GM18498 (cell line): ENCODE results near the gene AKNA.

ENCODE experiments used
- ATAC-seq: cut with Tn5 transposase; IDR thresholded peaks from one replicate; pipeline ENCODE4 v1.9.1; 2021; ENCODE audit warnings: mild to moderate bottlenecking, moderate library complexity; ENCODE audit not compliant: unreplicated experiment

Gene AKNA

GRCh38 chr9:114310471-114311450 lies 77.0 kb downstream of the AKNA start:
- no peak for ATAC-seq

GRCh38 chr9:114309096-114309495 lies 78.7 kb downstream of the AKNA start:
- no peak for ATAC-seq

GRCh38 chr9:114308361-114308950 lies 79.3 kb downstream of the AKNA start:
- ATAC-seq: no peak

GRCh38 chr9:114307899-114308267 lies 79.9 kb downstream of the AKNA start:
- no peak for ATAC-seq

GRCh38 chr9:114304416-114305188 lies 83.2 kb downstream of the AKNA start:
- no peak for ATAC-seq

GRCh38 chr9:114303977-114304376 lies 83.8 kb downstream of the AKNA start:
- ATAC-seq: no peak

GRCh38 chr9:114303571-114303970 lies 84.2 kb downstream of the AKNA start:
- no peak for ATAC-seq

GRCh38 chr9:114302727-114303126 lies 85.1 kb downstream of the AKNA start:
- ATAC-seq: no peak

GRCh38 chr9:114301798-114302565 lies 85.8 kb downstream of the AKNA start:
- no peak for ATAC-seq

- no peak for ATAC-seq
Observed at GRCh38 chr9:114300846-114301797, 86.7 kb downstream of the AKNA start.

GRCh38 chr9:114300153-114300845 lies 87.5 kb downstream of the AKNA start:
- no peak for ATAC-seq

- ATAC-seq: no peak
Observed at GRCh38 chr9:114299286-114300152, 88.3 kb downstream of the AKNA start.

GRCh38 chr9:114296338-114296737 lies 91.4 kb downstream of the AKNA start:
- no peak for ATAC-seq

GRCh38 chr9:114294664-114295063 lies 93.1 kb downstream of the AKNA start:
- no peak for ATAC-seq

- ATAC-seq: no peak
Observed at GRCh38 chr9:114291886-114292590, 95.7 kb downstream of the AKNA start.

GRCh38 chr9:114291064-114291474 lies 96.7 kb downstream of the AKNA start:
- ATAC-seq: no peak

- no peak for ATAC-seq
Observed at GRCh38 chr9:114290561-114290986, 97.2 kb downstream of the AKNA start.
